ENCODE data around the gene C6orf47. TPM values are rescaled to one million over a fixed set of nuclear protein-coding genes. Genes with fewer than 3 reads are reported as not detected.

Gene C6orf47
- total and polyA plus RNA-seq, 2 of the 13 experiments (the other 11 are each of a cell fraction or from before 2014, with no cell fraction given) = 1.7 to 18.1 TPM

DNA sequence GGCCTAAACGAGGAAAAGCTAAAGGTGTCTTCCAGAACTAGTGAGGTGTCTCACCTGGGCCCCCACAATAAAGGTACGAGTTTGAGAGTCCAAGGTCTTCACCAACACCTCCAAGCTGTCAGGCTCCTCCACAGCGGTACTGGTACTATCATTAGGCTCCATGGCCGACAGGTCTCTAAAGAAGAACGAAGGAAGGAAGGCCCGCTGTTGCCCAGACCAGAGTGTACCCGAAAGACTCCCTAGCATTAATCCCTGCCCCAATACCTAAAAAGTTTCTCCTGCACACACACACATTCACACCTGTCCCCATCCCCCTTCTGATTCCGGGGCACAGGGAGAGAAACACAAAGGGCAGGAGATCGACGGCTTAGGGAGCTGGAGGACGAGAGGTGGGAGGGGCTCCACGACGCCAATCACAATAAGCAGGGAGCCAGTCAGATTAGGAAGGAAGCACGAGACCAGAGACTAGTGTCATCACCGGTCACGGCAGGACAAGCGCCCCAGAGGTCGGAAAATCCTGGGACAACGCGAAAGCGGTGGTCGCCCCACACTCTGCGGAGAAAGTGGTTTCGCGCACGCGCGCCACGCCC, 8.9 kb downstream of the C6orf47 start (continued):
- TF ChIP-seq MXD1 (CRISPR knock-in tag; IDR thresholded peaks at IDR 0.05) (0 out of 2 replicates have a peak, but pooled peaks have one; percentile 23), CBX2 (IDR thresholded peaks at IDR 0.05; ENCODE audit: low read depth, low read length) (no peak), CBX2 (CRISPR knock-in tag; IDR thresholded peaks at IDR 0.05; ENCODE audit: low read depth) (no peak), REST (IDR thresholded peaks at IDR 0.05; ENCODE audit: borderline replicate concordance in 1 of 2, low read depth in 1 of 2, low read length in 2 of 2) (no peak), ZKSCAN1 (IDR thresholded peaks at IDR 0.05; ENCODE audit: low read length) (no peak), ARID4A (CRISPR knock-in tag; IDR thresholded peaks at IDR 0.05; ENCODE audit: borderline replicate concordance) (no peak; the same call in 1 of the 2 replicates), ELF1 (CRISPR knock-in tag; IDR thresholded peaks at IDR 0.05) (0 out of 2 replicates have a peak, but pooled peaks have one; percentile 18), AHDC1 (CRISPR knock-in tag; IDR thresholded peaks at IDR 0.05; ENCODE audit: borderline replicate concordance) (no peak), PLRG1 (conservative IDR thresholded peaks at IDR 0.05) (no peak), ZNF496 (CRISPR knock-in tag; IDR thresholded peaks at IDR 0.05; ENCODE audit: insufficient replicate concordance) (no peak), ZNF20 (CRISPR knock-in tag; IDR thresholded peaks at IDR 0.05) (no peak)

All from HepG2 (cell line).